Breast epithelium (tissue), 4 donors: ENCODE measurements around the gene NR6A1. TPM values are rescaled to one million over a fixed set of nuclear protein-coding genes. Genes with fewer than 3 reads are reported as not detected.
"Not testable (repeated sequence)": the region's sequence is repeated elsewhere in the genome, so short reads cannot be mapped to it uniquely, and the experiment has no call there.

ENCODE experiments used
- DNase-seq, 2 donors: peaks; one replicate each; pipeline ENCODE4 v3.0.0-alpha.2; 2019; ENCODE audit warnings: low spot score in 2 of 2
- H3K27ac ChIP-seq, 2 donors: fragments of 200-600 bp; sonication (generic) in 1 of 2; one replicate each; pipeline ENCODE4 v1.5.1; 2016 to 2019; ENCODE audit warnings: mild to moderate bottlenecking in 1 of 2
- H3K27me3 ChIP-seq, 2 donors: fragments of 200-600 bp; sonication (generic) in 1 of 2; one replicate each; pipeline versions ENCODE4 v1.5.1 to v1.6.0; 2017 to 2019; ENCODE audit warnings: control low read depth in 1 of 2, mild to moderate bottlenecking in 1 of 2
- H3K36me3 ChIP-seq: fragments of 200-600 bp; one replicate; pipeline ENCODE4 v1.5.1; 2019
- H3K4me1 ChIP-seq, 2 donors: fragments of 200-600 bp; sonication (generic); one replicate each; pipeline ENCODE4 v1.5.1; 2016 to 2019; ENCODE audit warnings: control low read depth in 1 of 2
- H3K4me3 ChIP-seq, 3 donors: fragments of 200-600 bp; sonication (generic); 1 replicate in 2 of 3; 2 replicates in 1 of 3; pipeline ENCODE4 v1.5.1; 2016 to 2019; ENCODE audit warnings: mild to moderate bottlenecking in 3 of 3, moderate library complexity in 2 of 3
- H3K9me3 ChIP-seq, 2 donors: fragments of 200-600 bp; sonication (generic) in 1 of 2; one replicate each; pipeline ENCODE4 v1.5.1; 2016 to 2019; ENCODE audit warnings: control low read depth in 1 of 2
- CTCF ChIP-seq, 3 donors: fragments of 450-650 bp; IDR thresholded peaks; one replicate each; pipeline ENCODE4 v1.5.1; 2016 to 2017; ENCODE audit warnings: antibody characterized with exemption in 3 of 3, mild to moderate bottlenecking in 3 of 3, moderate library complexity in 3 of 3
- POLR2A ChIP-seq: fragments of 450-650 bp; IDR thresholded peaks from one replicate; pipeline ENCODE4 v1.6.1; 2016; ENCODE audit warnings: antibody characterized with exemption, mild to moderate bottlenecking, moderate library complexity
- POLR2AphosphoS5 ChIP-seq, 3 donors: sonication (generic); formaldehyde crosslinking; IDR thresholded peaks; one replicate each; pipeline ENCODE4 v1.6.1; 2017; ENCODE audit warnings: antibody characterized with exemption in 3 of 3
- intact Hi-C: fragments of 100-400 bp; cut with DNase I; formaldehyde crosslinking; loops from one replicate; pipeline ENCODE4 v1.15.1; 2023; ENCODE audit warnings: low total_unique reads
- total RNA-seq, 3 donors: library from RNA; depleted of rRNA; stranded (reverse); fragments of >200 nt; gene quantifications; one replicate each; pipeline ENCODE4 v1.1.0, GENCODE V29; 2016

The NR6A1 gene
- total RNA-seq, 3 donors from 2014 or later, result 1.3 to 5.3 (median 3.9) TPM

- H3K36me3 ChIP-seq, result no peaks in the 10 kb centered on the region
- H3K4me1 ChIP-seq, result no peaks in the 10 kb centered on the region
- H3K9me3 ChIP-seq, result no peaks in the 10 kb centered on the region
- no peak overlapping the region for H3K27ac ChIP-seq
- H3K27me3 ChIP-seq, result no peaks in the 10 kb centered on the region
- intact Hi-C loops, result no loop called here
- TF ChIP-seq POLR2A (no peak), CTCF (IDR thresholded peaks at IDR 0.05) (no peak), POLR2AphosphoS5 (IDR thresholded peaks at IDR 0.05) (no peak)
- H3K4me3 ChIP-seq, result no peak overlapping the region
- no peak for DNase-seq
Measured at GRCh38 chr9:124742940-124743339, 28.2 kb downstream of the NR6A1 start.

- TF ChIP-seq CTCF (IDR thresholded peaks at IDR 0.05) (no peak), POLR2A (no peak)
- no peaks in the 10 kb centered on the region for H3K27me3 ChIP-seq
- intact Hi-C loops, result no loop called here
- DNase-seq, result no peak
- H3K4me3 ChIP-seq, result no peak overlapping the region
- no peaks in the 10 kb centered on the region for H3K4me1 ChIP-seq
- no peaks in the 10 kb centered on the region for H3K9me3 ChIP-seq
- no peak overlapping the region for H3K27ac ChIP-seq
- no peaks in the 10 kb centered on the region for H3K36me3 ChIP-seq
Measured at GRCh38 chr9:124741662-124742061, 29.4 kb downstream of the NR6A1 start.

GRCh38 chr9:124741149-124741548 is 30.0 kb downstream of the NR6A1 start:
- Histone ChIP-seq H3K4me1 (no peaks in the 10 kb centered on the region), H3K4me3 (no peak overlapping the region), H3K9me3 (no peaks in the 10 kb centered on the region), H3K27ac (no peak overlapping the region), H3K27me3 (no peaks in the 10 kb centered on the region), H3K36me3 (no peaks in the 10 kb centered on the region)
- TF ChIP-seq POLR2AphosphoS5 (IDR thresholded peaks at IDR 0.05) (no peak), POLR2A (no peak), CTCF (IDR thresholded peaks at IDR 0.05) (no peak)
- intact Hi-C loops, result no loop called here
- DNase-seq, result no peak

GRCh38 chr9:124739360-124739759 is 31.8 kb downstream of the NR6A1 start:
- peaks cover 0 to 3% of the 10 kb centered on the region in 2 donors for H3K4me1 ChIP-seq
- intact Hi-C loops, result no loop called here
- TF ChIP-seq POLR2A, result no peak
- TF ChIP-seq CTCF (IDR thresholded peaks at IDR 0.05), result no peak
- no peak for TF ChIP-seq POLR2AphosphoS5 (IDR thresholded peaks at IDR 0.05)
- no peak overlapping the region for H3K4me3 ChIP-seq
- no peaks in the 10 kb centered on the region for H3K27me3 ChIP-seq
- no peaks in the 10 kb centered on the region for H3K9me3 ChIP-seq
- H3K27ac ChIP-seq, result no peak overlapping the region
- H3K36me3 ChIP-seq, result no peaks in the 10 kb centered on the region
- DNase-seq, result no peak

GRCh38 chr9:124738075-124738474 is 33.0 kb downstream of the NR6A1 start:
- intact Hi-C loops, H3K27ac ChIP-seq, DNase-seq, H3K36me3 ChIP-seq, H3K4me3 ChIP-seq, H3K9me3 ChIP-seq, H3K4me1 ChIP-seq, H3K27me3 ChIP-seq: not testable (repeated sequence)

- intact Hi-C loops, result no loop called here
- no peak for DNase-seq
- Histone ChIP-seq H3K4me3 (no peak overlapping the region), H3K4me1 (peaks cover 0 to 4% of the 10 kb centered on the region in 2 donors), H3K9me3 (no peaks in the 10 kb centered on the region), H3K27ac (peak overlapping the region; percentile 66 to 74), H3K27me3 (no peaks in the 10 kb centered on the region), H3K36me3 (no peaks in the 10 kb centered on the region)
- TF ChIP-seq CTCF (IDR thresholded peaks at IDR 0.05) (no peak), POLR2A (no peak), POLR2AphosphoS5 (IDR thresholded peaks at IDR 0.05) (no peak)
Measured at GRCh38 chr9:124735121-124735520, 36.0 kb downstream of the NR6A1 start.

GRCh38 chr9:124734741-124735083 is 36.4 kb downstream of the NR6A1 start:
- H3K4me1 ChIP-seq, H3K4me3 ChIP-seq, H3K9me3 ChIP-seq, intact Hi-C loops, H3K36me3 ChIP-seq, DNase-seq, H3K27me3 ChIP-seq: not testable (repeated sequence)
- peak overlapping the region; percentile 66 to 74 for H3K27ac ChIP-seq
